ENCODE measurements around the gene XIRP2.

DNA sequence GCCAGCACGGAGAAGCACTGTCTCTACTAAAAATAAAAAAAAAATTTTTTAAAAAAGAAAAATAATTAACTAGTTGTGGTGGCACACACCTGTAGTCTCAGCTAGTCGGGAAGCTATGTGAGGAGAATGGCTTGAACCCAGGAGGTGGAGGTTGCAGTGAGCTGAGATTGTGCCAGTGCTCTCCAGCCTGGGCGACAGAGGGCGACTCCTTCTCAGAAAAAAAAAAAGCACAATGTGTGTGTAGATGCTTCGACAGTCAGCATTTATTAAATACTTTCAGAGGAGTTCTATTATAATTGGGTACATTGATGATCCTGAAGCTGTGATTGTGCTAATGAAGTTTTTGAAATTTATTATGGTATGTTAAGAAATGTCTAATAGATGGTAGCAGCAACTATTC is 46.5 kb downstream of the XIRP2 start:
- TF ChIP-seq, protein P1, sequence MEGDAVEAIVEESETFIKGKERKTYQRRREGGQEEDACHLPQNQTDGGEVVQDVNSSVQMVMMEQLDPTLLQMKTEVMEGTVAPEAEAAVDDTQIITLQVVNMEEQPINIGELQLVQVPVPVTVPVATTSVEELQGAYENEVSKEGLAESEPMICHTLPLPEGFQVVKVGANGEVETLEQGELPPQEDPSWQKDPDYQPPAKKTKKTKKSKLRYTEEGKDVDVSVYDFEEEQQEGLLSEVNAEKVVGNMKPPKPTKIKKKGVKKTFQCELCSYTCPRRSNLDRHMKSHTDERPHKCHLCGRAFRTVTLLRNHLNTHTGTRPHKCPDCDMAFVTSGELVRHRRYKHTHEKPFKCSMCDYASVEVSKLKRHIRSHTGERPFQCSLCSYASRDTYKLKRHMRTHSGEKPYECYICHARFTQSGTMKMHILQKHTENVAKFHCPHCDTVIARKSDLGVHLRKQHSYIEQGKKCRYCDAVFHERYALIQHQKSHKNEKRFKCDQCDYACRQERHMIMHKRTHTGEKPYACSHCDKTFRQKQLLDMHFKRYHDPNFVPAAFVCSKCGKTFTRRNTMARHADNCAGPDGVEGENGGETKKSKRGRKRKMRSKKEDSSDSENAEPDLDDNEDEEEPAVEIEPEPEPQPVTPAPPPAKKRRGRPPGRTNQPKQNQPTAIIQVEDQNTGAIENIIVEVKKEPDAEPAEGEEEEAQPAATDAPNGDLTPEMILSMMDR (conservative IDR thresholded peaks at IDR 0.05 in 1 of 2, IDR thresholded peaks at IDR 0.05 in 1 of 2; ENCODE audit: extremely low read depth in 1 of 2, insufficient read depth in 1 of 2, low read depth in 1 of 2, low read length in 2 of 2) = no peak
- no peak for TF ChIP-seq EZH2 (IDR thresholded peaks at IDR 0.05; ENCODE audit: borderline replicate concordance, low read length)
